Smooth muscle cell (in vitro differentiated cells): Measurements from ENCODE around the gene SLITRK6. TPM values are rescaled to one million over a fixed set of nuclear protein-coding genes. Genes with fewer than 3 reads are reported as not detected.
A peak's percentile ranks its signal among the peaks of the same experiment; 100 is the strongest.

Source experiments
- DNase-seq: peaks from one replicate; lab custom pipeline; 2025; ENCODE audit not compliant: unreplicated experiment; lab: John Stamatoyannopoulos, UW
- H2AFZ ChIP-seq: fragments of 200-600 bp; sonication (generic); 2 replicates; pipeline ENCODE4 v1.6.0; 2016; ENCODE audit warnings: antibody characterized with exemption, low read depth, mild to moderate bottlenecking
- H3F3A ChIP-seq: fragments of 200-600 bp; sonication (generic); 2 replicates; pipeline ENCODE4 v1.6.0; 2017; ENCODE audit warnings: antibody characterized with exemption, low read depth
- H3K27ac ChIP-seq: fragments of 200-600 bp; sonication (generic); 2 replicates; pipeline ENCODE4 v1.5.1; 2016; ENCODE audit warnings: low read depth, mild to moderate bottlenecking
- H3K27me3 ChIP-seq: fragments of 200-600 bp; sonication (generic); 2 replicates; pipeline ENCODE4 v1.6.1; 2016; ENCODE audit warnings: low read depth, mild to moderate bottlenecking
- H3K36me3 ChIP-seq: fragments of 200-600 bp; sonication (generic); 2 replicates; pipeline ENCODE4 v1.5.1; 2016; ENCODE audit warnings: low read depth
- H3K4me1 ChIP-seq: fragments of 200-600 bp; sonication (generic); 2 replicates; pipeline ENCODE4 v1.5.1; 2016; ENCODE audit warnings: low read depth
- H3K4me2 ChIP-seq: fragments of 200-600 bp; sonication (generic); 2 replicates; pipeline ENCODE4 v1.6.0; 2016; ENCODE audit warnings: mild to moderate bottlenecking
- H3K4me3 ChIP-seq: fragments of 200-600 bp; sonication (generic); 2 replicates; pipeline ENCODE4 v1.5.1; 2016; ENCODE audit warnings: mild to moderate bottlenecking
- H3K79me2 ChIP-seq: fragments of 200-600 bp; sonication (generic); 2 replicates; pipeline ENCODE4 v1.6.0; 2016; ENCODE audit warnings: low read depth, mild to moderate bottlenecking
- H3K9ac ChIP-seq: fragments of 200-600 bp; sonication (generic); 2 replicates; pipeline ENCODE4 v1.6.0; 2016; ENCODE audit warnings: low read depth
- H3K9me3 ChIP-seq: fragments of 200-600 bp; sonication (generic); replicated peaks from 2 replicates; pipeline ENCODE4 v1.5.1; 2016; ENCODE audit warnings: low read depth
- H4K20me1 ChIP-seq: fragments of 200-600 bp; sonication (generic); 2 replicates; pipeline ENCODE4 v1.6.0; 2016; ENCODE audit warnings: low read depth
- WGBS: methylation state at CpG from one replicate; pipeline ENCODE4 v1.1.7; 2016; ENCODE audit warnings: low lambda C conversion rate; 5-methylcytosine and 5-hydroxymethylcytosine counted together
- polyA plus RNA-seq: library from polyadenylated mRNA; unstranded; fragments of >200 nt; fragmentation: Nextera tagmentation; extraction: Ambion mirVana; gene quantifications from 2 replicates; pipeline ENCODE4 v1.2.1, GENCODE V29; 2016
- total RNA-seq: library from RNA; depleted of rRNA; stranded (reverse); fragments of >200 nt; gene quantifications from 2 replicates; pipeline ENCODE4 v1.2.3, GENCODE V29; 2014
- TF ChIP-seq, protein P1 (sequence below): fragments of 200-600 bp; sonication (generic); IDR thresholded peaks from 2 replicates; pipeline ENCODE4 v1.5.1; 2017; ENCODE audit warnings: borderline replicate concordance, mild to moderate bottlenecking, antibody characterized with exemption; ENCODE audit not compliant: insufficient read depth, poor library complexity, severe bottlenecking

Gene SLITRK6
- total and polyA plus RNA-seq, 2 experiments from 2014 or later, result 8.7 to 115 TPM

DNA sequence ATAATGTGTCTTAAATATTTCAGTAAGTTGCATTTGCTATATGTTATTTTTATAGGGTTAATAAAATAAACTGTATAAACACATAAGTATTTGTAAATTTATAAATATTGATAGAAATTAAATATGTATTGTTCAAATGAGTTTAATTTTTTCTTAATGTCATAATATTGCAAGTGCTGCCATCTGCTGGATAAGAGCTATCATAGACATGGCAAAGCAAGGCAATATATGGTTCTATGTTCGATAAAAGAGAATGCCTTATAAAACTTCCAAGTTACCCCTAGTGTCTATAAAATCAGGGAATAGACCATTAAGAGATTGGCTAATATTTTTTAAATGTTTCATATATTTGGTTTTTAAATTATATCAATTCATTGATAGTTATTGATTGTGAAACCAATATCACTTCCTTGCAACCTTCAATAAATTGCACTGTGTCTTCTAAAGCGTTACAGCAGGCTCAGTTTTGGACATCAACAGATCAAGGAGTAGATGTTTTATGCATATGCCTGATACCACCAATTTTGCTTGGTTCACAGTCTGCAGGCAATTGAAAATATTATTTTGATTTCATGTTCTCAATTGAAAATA lies 29.0 kb upstream of the SLITRK6 start:
- H3K9me3 ChIP-seq, result no peaks in the 10 kb centered on the region
- H3K36me3 ChIP-seq, result no peaks in the 10 kb centered on the region
- H2AFZ ChIP-seq, result no peak overlapping the region
- no peaks in the 10 kb centered on the region for H3K27me3 ChIP-seq
- H3K4me1 ChIP-seq, result no peaks in the 10 kb centered on the region
- WGBS, result 74% methylated on average over 2 of the region's 2 CpGs
- TF ChIP-seq, protein P1, sequence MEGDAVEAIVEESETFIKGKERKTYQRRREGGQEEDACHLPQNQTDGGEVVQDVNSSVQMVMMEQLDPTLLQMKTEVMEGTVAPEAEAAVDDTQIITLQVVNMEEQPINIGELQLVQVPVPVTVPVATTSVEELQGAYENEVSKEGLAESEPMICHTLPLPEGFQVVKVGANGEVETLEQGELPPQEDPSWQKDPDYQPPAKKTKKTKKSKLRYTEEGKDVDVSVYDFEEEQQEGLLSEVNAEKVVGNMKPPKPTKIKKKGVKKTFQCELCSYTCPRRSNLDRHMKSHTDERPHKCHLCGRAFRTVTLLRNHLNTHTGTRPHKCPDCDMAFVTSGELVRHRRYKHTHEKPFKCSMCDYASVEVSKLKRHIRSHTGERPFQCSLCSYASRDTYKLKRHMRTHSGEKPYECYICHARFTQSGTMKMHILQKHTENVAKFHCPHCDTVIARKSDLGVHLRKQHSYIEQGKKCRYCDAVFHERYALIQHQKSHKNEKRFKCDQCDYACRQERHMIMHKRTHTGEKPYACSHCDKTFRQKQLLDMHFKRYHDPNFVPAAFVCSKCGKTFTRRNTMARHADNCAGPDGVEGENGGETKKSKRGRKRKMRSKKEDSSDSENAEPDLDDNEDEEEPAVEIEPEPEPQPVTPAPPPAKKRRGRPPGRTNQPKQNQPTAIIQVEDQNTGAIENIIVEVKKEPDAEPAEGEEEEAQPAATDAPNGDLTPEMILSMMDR, result peak; percentile 70
- no peak overlapping the region for H3K27ac ChIP-seq
- no peak overlapping the region for H3K9ac ChIP-seq
- H3K79me2 ChIP-seq, result no peaks in the 10 kb centered on the region
- no peak overlapping the region for H3K4me2 ChIP-seq
- H3F3A ChIP-seq, result peaks cover 3% of the 10 kb centered on the region
- no peak for DNase-seq
- no peak overlapping the region for H3K4me3 ChIP-seq
- H4K20me1 ChIP-seq, result no peaks in the 10 kb centered on the region

DNA sequence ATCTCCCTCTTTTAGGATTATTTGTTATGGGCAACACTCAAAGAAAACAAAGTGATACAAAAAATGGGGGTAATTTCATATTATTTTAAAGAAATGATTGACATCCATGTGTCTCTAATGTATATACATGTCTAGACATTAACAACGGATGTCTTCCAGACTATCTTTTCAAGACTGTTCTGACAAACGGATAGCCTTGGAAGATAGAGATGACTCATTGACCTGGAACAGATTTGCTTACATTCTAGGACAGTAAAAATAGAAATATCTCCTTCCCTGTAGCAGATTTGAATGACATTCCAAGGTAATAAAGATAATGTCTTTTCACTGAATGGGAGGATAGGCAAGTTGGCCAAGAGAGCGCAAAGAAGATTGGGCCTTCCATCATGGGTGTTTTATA lies 26.2 kb upstream of the SLITRK6 start:
- Histone ChIP-seq H3K36me3 (no peaks in the 10 kb centered on the region), H3K4me1 (peaks cover 3% of the 10 kb centered on the region), H3F3A (peaks cover 3% of the 10 kb centered on the region), H3K4me3 (no peak overlapping the region), H2AFZ (peak overlapping the region; percentile 82), H3K9me3 (no peaks in the 10 kb centered on the region), H3K27ac (peak overlapping the region; percentile 95), H3K9ac (peak overlapping the region; percentile 59), H3K4me2 (peak overlapping the region; percentile 27), H3K27me3 (no peaks in the 10 kb centered on the region), H4K20me1 (no peaks in the 10 kb centered on the region), H3K79me2 (no peaks in the 10 kb centered on the region)
- no peak for DNase-seq
- WGBS, result 9% methylated on average over 3 of the region's 3 CpGs
- TF ChIP-seq, protein P1, result no peak

DNA sequence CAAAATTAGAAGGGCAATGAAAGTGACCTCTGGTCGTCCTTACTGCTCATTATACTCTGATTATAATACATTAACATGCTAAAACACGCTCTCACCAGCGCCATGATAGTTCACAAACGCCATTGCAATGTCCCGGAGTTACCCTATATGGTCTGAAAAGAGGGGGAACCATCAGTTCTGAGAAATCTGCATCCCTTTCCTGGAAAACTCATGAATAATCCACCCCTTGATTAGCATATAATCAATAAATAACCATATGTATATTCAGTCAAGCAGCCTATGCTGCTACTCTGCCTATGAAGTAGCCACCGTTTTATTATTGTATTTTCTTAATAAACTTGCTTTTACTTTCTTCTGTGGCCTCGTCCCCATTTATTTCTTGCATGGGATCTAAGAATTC lies 24.6 kb upstream of the SLITRK6 start:
- H4K20me1 ChIP-seq, result no peaks in the 10 kb centered on the region
- TF ChIP-seq, protein P1, result no peak
- 88% methylated on average over 7 of the region's 7 CpGs for WGBS

DNA sequence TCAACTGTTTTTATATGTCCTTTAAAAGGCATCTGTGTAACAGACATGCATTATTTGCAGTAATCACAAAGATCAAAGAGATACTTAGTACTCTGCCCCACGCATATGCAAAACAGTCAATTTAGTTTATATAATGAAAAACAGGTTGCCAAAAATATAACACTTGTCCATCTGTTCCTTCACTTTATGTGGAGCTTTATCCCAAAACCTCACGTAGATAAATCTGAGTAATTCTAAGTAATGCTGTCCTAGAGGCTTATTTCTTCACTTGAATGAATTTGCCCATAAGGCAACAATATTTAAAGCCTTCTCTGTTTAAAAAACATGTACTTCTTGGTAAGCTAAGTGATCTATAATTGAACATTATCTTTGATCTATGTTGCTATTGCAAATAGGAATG lies 20.3 kb upstream of the SLITRK6 start:
- Histone ChIP-seq H3K4me1 (peaks cover 9% of the 10 kb centered on the region), H3K4me3 (no peak overlapping the region), H2AFZ (peak overlapping the region; percentile 25), H3K4me2 (peak overlapping the region; percentile 15), H3K79me2 (no peaks in the 10 kb centered on the region), H3K36me3 (no peaks in the 10 kb centered on the region), H4K20me1 (no peaks in the 10 kb centered on the region), H3K27me3 (no peaks in the 10 kb centered on the region), H3F3A (peaks cover 3% of the 10 kb centered on the region), H3K27ac (peak overlapping the region; percentile 61), H3K9ac (no peak overlapping the region), H3K9me3 (no peaks in the 10 kb centered on the region)
- WGBS, result 45% methylated on average over 2 of the region's 2 CpGs
- TF ChIP-seq, protein P1, result no peak
- DNase-seq, result no peak

More for the DNA sequence above, 24.6 kb upstream of the SLITRK6 start:
- H3K79me2 ChIP-seq, result no peaks in the 10 kb centered on the region
- no peak for DNase-seq
- H2AFZ ChIP-seq, result peak overlapping the region; percentile 68
- no peak overlapping the region for H3K9ac ChIP-seq
- no peak overlapping the region for H3K4me2 ChIP-seq
- H3K27me3 ChIP-seq, result no peaks in the 10 kb centered on the region
- H3F3A ChIP-seq, result peaks cover 3% of the 10 kb centered on the region
- no peaks in the 10 kb centered on the region for H3K9me3 ChIP-seq
- H3K36me3 ChIP-seq, result no peaks in the 10 kb centered on the region
- H3K4me1 ChIP-seq, result peaks cover 9% of the 10 kb centered on the region
- H3K27ac ChIP-seq, result peak overlapping the region; percentile 95
- no peak overlapping the region for H3K4me3 ChIP-seq
